Mesodermal cell (in vitro differentiated cells): ENCODE results near the gene PPM1H.

Experiments
- H3K27ac ChIP-seq: 2 replicates; pipeline ENCODE4 v1.7.0; 2013; ENCODE audit warnings: mild to moderate bottlenecking, low read depth, low read length, moderate library complexity; ENCODE audit not compliant: severe bottlenecking
- H3K36me3 ChIP-seq: 2 replicates; pipeline ENCODE4 v1.7.1; 2013; ENCODE audit warnings: mild to moderate bottlenecking, low read length, moderate library complexity; ENCODE audit not compliant: control insufficient read depth, insufficient read depth
- H3K4me1 ChIP-seq: one replicate; pipeline ENCODE4 v1.7.1; 2013; ENCODE audit warnings: mild to moderate bottlenecking, low read length; ENCODE audit not compliant: insufficient read depth, control insufficient read depth, poor library complexity, severe bottlenecking
- H3K4me3 ChIP-seq: 2 replicates; pipeline ENCODE4 v1.7.0; 2013; ENCODE audit warnings: low read length, control low read depth, mild to moderate bottlenecking; ENCODE audit not compliant: insufficient read depth, poor library complexity, severe bottlenecking; ENCODE audit errors: extremely low read depth
- H3K9me3 ChIP-seq: 2 replicates; pipeline ENCODE4 v1.7.1; 2013; ENCODE audit warnings: mild to moderate bottlenecking, low read length, moderate library complexity; ENCODE audit not compliant: control insufficient read depth
- WGBS, 2 experiments: methylation state at CpG; one replicate each; pipeline ENCODE4 v1.1.5; 2013; ENCODE audit warnings: missing lambda C conversion rate in 2 of 2; ENCODE audit not compliant: insufficient coverage in 2 of 2; 5-methylcytosine and 5-hydroxymethylcytosine counted together

The PPM1H gene

DNA sequence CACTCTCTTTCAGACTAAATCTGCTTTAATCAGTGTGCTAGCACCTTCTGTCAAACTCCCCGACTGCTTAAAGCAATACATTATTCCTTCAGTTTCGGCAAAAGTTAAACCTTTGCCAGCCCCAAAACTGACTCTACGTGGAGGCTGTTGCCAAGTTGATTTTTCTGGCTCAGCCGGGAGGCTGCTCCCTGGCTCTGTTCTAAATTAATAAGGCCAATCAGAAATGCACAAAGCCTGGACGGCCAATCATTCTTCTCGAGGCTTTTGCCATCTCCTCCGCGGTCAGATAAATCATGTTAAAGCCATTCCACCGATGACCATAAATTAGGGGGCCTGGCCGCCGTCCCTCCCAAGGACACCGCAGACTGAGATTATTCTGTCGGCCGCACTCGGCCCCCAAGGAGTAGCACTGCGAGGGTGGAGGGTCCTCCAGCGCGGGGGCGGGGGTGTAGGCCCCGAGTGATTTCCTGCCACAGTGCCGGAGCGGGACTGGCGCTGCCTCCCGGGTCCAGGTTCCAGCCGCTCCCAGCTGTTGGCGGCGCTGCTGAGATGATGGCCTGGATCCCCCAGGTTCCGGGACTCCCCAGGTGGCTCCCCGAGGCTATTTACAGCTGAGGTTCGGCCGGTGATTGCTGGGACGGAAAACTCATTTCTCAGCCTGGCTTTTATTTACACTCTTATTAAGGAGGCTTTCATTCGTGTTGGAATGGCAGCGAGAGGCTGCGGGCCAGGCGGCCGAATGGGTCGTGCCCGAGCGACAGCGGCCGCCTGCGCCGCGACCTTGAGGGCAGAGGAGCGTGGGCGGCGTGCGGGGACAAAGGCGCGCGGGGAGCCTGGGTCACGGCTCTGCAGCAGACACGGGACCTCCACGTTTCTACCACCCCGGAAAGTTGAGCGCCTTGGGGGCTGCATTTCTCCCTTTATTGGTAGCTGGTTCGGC is 303.2 kb downstream of the PPM1H start:
- peak overlapping the region; percentile 12 for H3K27ac ChIP-seq
- 15 to 17% methylated on average over 52 of the region's 58 CpGs for WGBS, 2 experiments
- peak overlapping the region; percentile 36 for H3K4me3 ChIP-seq

DNA sequence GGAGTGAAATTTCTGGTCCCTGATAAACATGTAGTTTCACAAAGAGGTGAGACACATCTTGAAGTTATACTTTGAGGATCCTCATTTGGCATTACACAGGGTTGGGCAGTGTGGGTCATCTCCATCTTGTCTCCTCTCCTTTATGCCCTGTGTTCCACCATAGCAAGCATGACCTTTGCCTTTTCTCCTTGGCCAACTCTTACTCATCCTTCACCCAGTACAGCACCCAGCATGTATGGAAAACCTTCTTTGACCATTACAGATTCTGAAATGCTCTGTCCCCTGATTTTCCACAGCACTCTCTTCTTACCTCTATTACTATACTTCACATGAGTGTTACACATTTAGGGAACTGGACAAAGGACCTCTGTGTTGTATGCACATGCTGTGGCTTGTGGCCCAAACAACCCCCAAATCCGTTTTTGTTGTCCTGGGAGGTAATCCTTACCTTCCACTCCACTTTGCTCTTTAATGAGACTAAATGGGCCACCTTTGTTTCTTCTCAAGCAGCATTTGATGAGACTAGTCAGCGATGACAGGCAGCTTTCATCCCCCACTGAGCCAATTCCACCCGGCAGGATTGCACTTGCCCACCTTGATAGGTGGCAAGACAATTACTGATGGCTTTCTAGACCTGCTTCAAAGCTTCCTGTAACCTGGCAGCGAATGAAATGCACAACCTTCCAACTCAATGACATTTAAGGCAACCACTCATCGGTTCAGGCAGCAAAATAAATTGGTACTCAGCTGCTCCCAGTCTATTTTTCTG is 304.8 kb downstream of the PPM1H start:
- no peaks in the 10 kb centered on the region for H3K36me3 ChIP-seq
- WGBS, 2 experiments: 61 to 67% methylated on average over 4 to 5 of the region's 5 CpGs
- H3K4me3 ChIP-seq: no peak overlapping the region
- no peaks in the 10 kb centered on the region for H3K9me3 ChIP-seq
- peaks cover 2% of the 10 kb centered on the region for H3K4me1 ChIP-seq
- no peak overlapping the region for H3K27ac ChIP-seq

More for the DNA sequence above, 303.2 kb downstream of the PPM1H start:
- H3K9me3 ChIP-seq: no peaks in the 10 kb centered on the region
- H3K36me3 ChIP-seq: no peaks in the 10 kb centered on the region
- peaks cover 2% of the 10 kb centered on the region for H3K4me1 ChIP-seq

DNA sequence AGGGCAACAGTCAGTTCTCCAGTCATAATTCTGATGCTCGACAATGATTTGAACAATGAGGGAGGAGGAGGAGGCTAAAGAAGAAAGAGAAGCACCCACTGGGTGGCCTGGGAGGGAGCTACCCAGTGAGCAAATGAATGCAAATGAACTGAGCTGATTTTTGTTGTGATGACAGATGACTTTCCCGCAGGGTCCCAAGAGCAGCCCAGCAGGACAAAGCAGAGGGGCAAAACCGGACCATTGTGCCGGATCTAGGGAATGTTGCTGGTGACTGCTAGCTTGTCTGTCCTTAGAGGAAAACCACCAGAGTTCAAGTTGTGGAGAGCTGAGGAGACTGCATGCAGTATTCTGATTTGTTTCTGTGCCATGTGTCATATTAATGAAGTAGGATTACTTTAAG is 305.5 kb downstream of the PPM1H start:
- WGBS, 2 experiments: 24 to 30% methylated on average over 2 to 3 of the region's 4 CpGs
- Histone ChIP-seq H3K4me1 (peaks cover 2% of the 10 kb centered on the region), H3K36me3 (no peaks in the 10 kb centered on the region), H3K4me3 (no peak overlapping the region), H3K27ac (no peak overlapping the region), H3K9me3 (no peaks in the 10 kb centered on the region)

DNA sequence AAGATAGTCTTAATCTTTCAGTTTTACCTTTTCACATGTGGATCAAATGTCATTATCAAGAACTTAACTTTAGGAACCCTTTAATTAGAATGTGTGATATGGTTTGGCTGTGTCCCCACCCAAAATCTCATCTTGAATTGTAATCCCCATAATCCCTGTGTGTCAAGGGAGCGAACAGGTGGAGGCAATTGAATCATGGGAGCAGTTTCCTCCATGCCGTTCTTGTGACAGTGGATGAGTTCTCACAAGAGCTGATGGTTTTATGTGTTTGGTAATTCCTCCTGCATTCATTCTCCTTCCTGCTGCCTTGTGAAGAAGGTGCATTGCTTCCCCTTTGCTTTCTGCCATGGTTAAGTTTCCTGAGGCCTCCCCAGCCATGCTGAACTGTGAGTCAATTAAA is 307.8 kb downstream of the PPM1H start:
- 100% methylated on average over 2 of the region's 2 CpGs; no CpG with 5 or more reads in 1 of the 2 experiments for WGBS, 2 experiments

DNA sequence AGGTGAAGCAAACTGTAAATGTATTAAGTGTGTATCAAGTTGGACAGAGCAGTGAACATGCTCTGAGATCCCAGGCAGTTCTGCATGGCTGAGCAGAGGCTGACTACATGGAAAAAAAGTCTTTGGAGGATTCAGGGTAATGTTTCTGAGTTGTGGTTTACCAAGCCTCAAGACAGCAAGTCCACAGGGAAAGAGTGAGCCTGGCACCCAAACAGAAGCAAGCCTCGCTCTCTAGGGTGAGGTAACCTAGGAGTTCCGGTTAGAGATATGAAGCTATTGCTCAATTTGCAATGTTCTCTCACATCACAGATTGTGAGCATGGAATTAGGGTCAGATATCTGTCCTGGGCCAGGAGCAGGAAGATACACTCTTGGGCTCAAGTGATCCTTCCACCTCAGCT is 309.7 kb downstream of the PPM1H start:
- H3K4me3 ChIP-seq: no peak overlapping the region
- 94 to 100% methylated on average over 1 to 2 of the region's 2 CpGs for WGBS, 2 experiments
- no peaks in the 10 kb centered on the region for H3K9me3 ChIP-seq
- no peak overlapping the region for H3K27ac ChIP-seq
- H3K4me1 ChIP-seq: no peaks in the 10 kb centered on the region
- H3K36me3 ChIP-seq: no peaks in the 10 kb centered on the region

More for the DNA sequence above, 307.8 kb downstream of the PPM1H start:
- no peaks in the 10 kb centered on the region for H3K9me3 ChIP-seq
- H3K36me3 ChIP-seq: no peaks in the 10 kb centered on the region
- no peak overlapping the region for H3K27ac ChIP-seq
- H3K4me3 ChIP-seq: no peak overlapping the region
- no peaks in the 10 kb centered on the region for H3K4me1 ChIP-seq

DNA sequence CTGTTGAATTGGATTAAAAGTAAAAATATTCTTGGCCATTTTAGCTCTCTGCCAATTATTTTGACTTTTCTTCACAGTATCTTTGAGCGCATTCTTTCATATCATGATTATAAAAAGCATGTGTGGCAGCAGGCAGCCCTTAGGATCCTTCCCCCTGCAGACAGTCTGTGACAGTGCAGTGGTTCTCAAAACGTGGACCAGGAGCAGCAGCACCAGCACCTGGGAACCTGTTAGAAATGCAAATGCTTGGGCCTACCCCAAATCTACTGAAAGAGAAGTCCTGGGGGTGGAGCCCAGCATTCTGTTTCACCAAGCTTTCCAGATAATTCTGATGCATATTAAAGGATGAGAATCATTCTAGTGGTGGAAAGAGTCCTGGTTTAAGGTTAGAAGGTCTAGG is 312.8 kb downstream of the PPM1H start:
- WGBS, 2 experiments: 33 to 60% methylated on average over 1 to 2 of the region's 2 CpGs
- H3K4me1 ChIP-seq: no peaks in the 10 kb centered on the region
- H3K4me3 ChIP-seq: no peak overlapping the region
- H3K27ac ChIP-seq: no peak overlapping the region
- H3K9me3 ChIP-seq: no peaks in the 10 kb centered on the region
- H3K36me3 ChIP-seq: no peaks in the 10 kb centered on the region

DNA sequence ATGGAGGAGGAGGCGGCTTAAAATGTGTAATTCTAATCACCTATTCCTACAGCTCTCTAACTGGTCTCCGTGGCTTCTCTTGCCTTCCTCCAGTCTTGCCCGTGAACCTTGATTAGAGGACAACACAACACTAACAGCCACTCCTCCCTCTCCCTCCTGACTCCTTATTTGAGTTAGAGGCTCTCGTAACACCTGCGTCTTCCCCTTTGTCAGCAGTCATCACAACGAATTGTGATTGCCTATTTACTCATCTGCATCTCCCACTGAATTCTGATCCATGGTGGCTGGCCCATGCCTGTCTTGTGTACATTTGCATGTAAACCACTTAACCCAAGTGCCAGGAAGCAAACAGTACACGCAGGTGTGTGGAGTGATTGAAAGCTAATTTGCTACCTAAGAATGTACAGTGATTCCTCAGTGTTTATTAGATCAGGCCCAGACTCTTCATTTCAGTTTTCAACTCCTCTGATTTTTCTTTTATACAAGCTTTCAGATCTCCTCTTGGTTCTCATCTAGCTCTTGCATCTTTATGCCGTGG is 313.8 kb downstream of the PPM1H start:
- Histone ChIP-seq H3K9me3 (no peaks in the 10 kb centered on the region), H3K36me3 (peaks cover under 1% of the 10 kb centered on the region), H3K4me1 (no peaks in the 10 kb centered on the region), H3K4me3 (no peak overlapping the region), H3K27ac (no peak overlapping the region)
- WGBS, 2 experiments: 88% methylated on average over 6 of the region's 8 CpGs

DNA sequence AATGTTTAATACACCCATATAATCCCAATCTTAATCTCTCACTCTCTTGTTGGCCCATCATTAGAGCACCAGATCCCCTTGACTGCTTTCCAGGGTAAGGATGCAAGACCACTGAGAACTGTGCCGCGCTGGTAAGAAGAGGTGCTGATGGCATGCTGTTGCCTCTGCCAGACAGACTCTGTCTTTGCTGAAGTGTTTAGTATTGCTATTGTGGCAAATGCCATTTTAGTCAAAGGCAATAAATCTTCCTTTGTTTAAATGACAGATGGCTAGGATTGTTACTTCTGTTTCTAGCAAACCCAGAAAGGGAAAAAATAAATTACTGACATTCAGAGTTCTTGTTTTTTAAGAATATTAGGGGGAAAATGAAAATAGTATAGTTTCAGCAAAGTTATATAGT is 316.0 kb downstream of the PPM1H start:
- Histone ChIP-seq H3K4me1 (no peaks in the 10 kb centered on the region), H3K9me3 (no peaks in the 10 kb centered on the region), H3K36me3 (peaks cover 8% of the 10 kb centered on the region), H3K4me3 (no peak overlapping the region), H3K27ac (no peak overlapping the region)
- WGBS, 2 experiments: 60 to 94% methylated on average over 2 of the region's 2 CpGs

DNA sequence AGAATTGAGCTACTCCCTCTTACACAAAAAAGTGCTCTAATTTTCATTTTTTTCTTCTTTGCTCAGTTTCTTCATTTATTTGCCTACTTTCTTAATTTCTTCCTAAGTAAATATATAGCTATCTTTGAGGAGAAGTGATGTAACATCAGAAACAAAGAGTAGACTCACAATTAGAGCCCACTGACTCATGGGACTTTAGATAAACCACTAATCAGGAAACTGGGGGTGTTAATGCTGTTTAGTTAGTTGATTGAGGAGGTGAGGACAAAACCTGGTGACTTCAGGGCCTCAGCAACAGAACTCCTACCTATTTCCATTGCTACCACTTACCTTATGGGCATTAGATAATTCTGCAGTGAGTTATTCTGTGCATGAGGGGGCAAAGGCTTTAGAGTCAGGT is 316.6 kb downstream of the PPM1H start:
- Histone ChIP-seq H3K36me3 (peaks cover 8% of the 10 kb centered on the region), H3K27ac (no peak overlapping the region), H3K9me3 (no peaks in the 10 kb centered on the region), H3K4me1 (no peaks in the 10 kb centered on the region), H3K4me3 (no peak overlapping the region)

DNA sequence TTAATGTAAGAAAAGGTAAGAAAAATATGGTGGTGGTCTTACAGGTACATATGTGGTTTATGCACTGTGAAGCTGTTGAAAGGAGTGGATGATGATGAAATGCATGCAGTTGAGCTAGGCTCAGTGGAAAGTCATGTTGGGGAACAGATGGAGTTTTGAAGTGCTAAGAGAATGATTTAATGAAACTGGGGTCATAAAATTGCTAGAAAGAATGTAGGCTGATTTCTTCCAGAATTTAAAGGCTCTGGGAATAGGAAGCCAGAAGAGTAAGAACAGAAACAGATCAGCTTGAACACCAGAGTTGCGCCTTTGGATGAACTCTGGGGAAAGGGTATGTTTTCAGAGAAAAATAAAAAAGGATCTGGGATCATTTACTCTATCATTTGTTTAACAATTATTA is 321.9 kb downstream of the PPM1H start:
- Histone ChIP-seq H3K4me3 (no peak overlapping the region), H3K36me3 (peaks cover 22% of the 10 kb centered on the region), H3K9me3 (no peaks in the 10 kb centered on the region), H3K27ac (no peak overlapping the region), H3K4me1 (no peaks in the 10 kb centered on the region)
- WGBS, 2 experiments: 100% methylated on average over 1 of the region's 1 CpG; no CpG with 5 or more reads in 1 of the 2 experiments
